H9 (cell line): ENCODE data around the gene SYT7. TPM values are rescaled to one million over a fixed set of nuclear protein-coding genes. Genes with fewer than 3 reads are reported as not detected.

Experiments
- DNase-seq: peaks from one replicate; pipeline ENCODE4 v3.0.0-alpha.2; 2017
- H2AFZ ChIP-seq: one replicate; pipeline ENCODE4 v1.6.1; 2013; ENCODE audit warnings: mild to moderate bottlenecking, low read length, control low read depth, moderate library complexity
- H2AK5ac ChIP-seq: 2 replicates; pipeline ENCODE4 v1.6.1; 2013; ENCODE audit warnings: low read length, control low read depth, mixed read lengths; ENCODE audit not compliant: insufficient read length
- H2BK120ac ChIP-seq: one replicate; pipeline ENCODE4 v1.6.1; 2013; ENCODE audit warnings: low read depth, mild to moderate bottlenecking, low read length, control low read depth, inconsistent platforms; ENCODE audit not compliant: poor library complexity, severe bottlenecking
- H2BK12ac ChIP-seq: 2 replicates; pipeline ENCODE4 v1.6.1; 2013; ENCODE audit warnings: low read length, control low read depth, mixed read lengths, low read depth; ENCODE audit not compliant: insufficient read length
- H2BK15ac ChIP-seq: 2 replicates; pipeline ENCODE4 v1.6.1; 2013; ENCODE audit warnings: low read depth, low read length, control low read depth
- H2BK20ac ChIP-seq: one replicate; pipeline ENCODE4 v1.6.1; 2013; ENCODE audit warnings: low read depth, mild to moderate bottlenecking, low read length, control low read depth, inconsistent platforms; ENCODE audit not compliant: poor library complexity, severe bottlenecking
- H2BK5ac ChIP-seq: 2 replicates; pipeline ENCODE4 v1.6.1; 2013; ENCODE audit warnings: low read length, control low read depth, mixed read lengths; ENCODE audit not compliant: insufficient read length
- H3K14ac ChIP-seq: 2 replicates; pipeline ENCODE4 v1.6.1; 2013; ENCODE audit warnings: low read length, control low read depth; ENCODE audit not compliant: insufficient read depth
- H3K18ac ChIP-seq: 2 replicates; pipeline ENCODE4 v1.6.1; 2013; ENCODE audit warnings: low read depth, mild to moderate bottlenecking, mixed read lengths, low read length, control low read depth; ENCODE audit not compliant: insufficient read length
- H3K23ac ChIP-seq: 2 replicates; pipeline ENCODE4 v1.6.1; 2013; ENCODE audit warnings: low read length, control low read depth, mixed read lengths, low read depth; ENCODE audit not compliant: insufficient read length
- H3K23me2 ChIP-seq: 2 replicates; pipeline ENCODE4 v1.6.1; 2013; ENCODE audit warnings: low read depth, mild to moderate bottlenecking, mixed read lengths, low read length, control low read depth; ENCODE audit not compliant: insufficient read length, poor library complexity, severe bottlenecking
- H3K27ac ChIP-seq: 2 replicates; pipeline ENCODE4 v1.5.1; 2013; ENCODE audit warnings: low read length, control low read depth, mixed read lengths, low read depth; ENCODE audit not compliant: insufficient read length
- H3K27me3 ChIP-seq: 2 replicates; pipeline ENCODE4 v1.6.1; 2013; ENCODE audit warnings: low read length, control low read depth, inconsistent platforms; ENCODE audit not compliant: insufficient read depth
- H3K4ac ChIP-seq: 2 replicates; pipeline ENCODE4 v1.6.1; 2013; ENCODE audit warnings: low read depth, mild to moderate bottlenecking, control low read depth, inconsistent platforms, low read length, moderate library complexity
- H3K4me1 ChIP-seq: 2 replicates; pipeline ENCODE4 v1.6.1; 2013; ENCODE audit warnings: low read length, control low read depth, inconsistent platforms; ENCODE audit not compliant: insufficient read depth
- H3K4me2 ChIP-seq: 2 replicates; pipeline ENCODE4 v1.6.1; 2013; ENCODE audit warnings: low read length, control low read depth, mixed read lengths; ENCODE audit not compliant: insufficient read length, insufficient read depth
- H3K56ac ChIP-seq: 2 replicates; pipeline ENCODE4 v1.6.1; 2013; ENCODE audit warnings: low read depth, mild to moderate bottlenecking, mixed read lengths, low read length, control low read depth; ENCODE audit not compliant: insufficient read length
- H3K79me1 ChIP-seq: 2 replicates; pipeline ENCODE4 v1.6.1; 2013; ENCODE audit warnings: low read depth, mild to moderate bottlenecking, moderate library complexity, low read length, control low read depth, inconsistent platforms; ENCODE audit not compliant: insufficient read depth, poor library complexity, severe bottlenecking
- H3K79me2 ChIP-seq: 2 replicates; pipeline ENCODE4 v1.6.1; 2013; ENCODE audit warnings: low read length, control low read depth, inconsistent platforms; ENCODE audit not compliant: insufficient read depth
- H3K9ac ChIP-seq: 2 replicates; pipeline ENCODE4 v1.6.1; 2013; ENCODE audit warnings: low read length, control low read depth, mixed read lengths; ENCODE audit not compliant: insufficient read length; ENCODE audit errors: extremely low read depth
- H3K9me3 ChIP-seq: one replicate; pipeline ENCODE4 v1.6.1; 2013; ENCODE audit warnings: low read depth, low read length, inconsistent platforms; ENCODE audit not compliant: control insufficient read depth
- H3T11ph ChIP-seq: one replicate; pipeline ENCODE4 v1.6.1; 2013; ENCODE audit warnings: mild to moderate bottlenecking, low read length, control low read depth, inconsistent platforms
- H4K20me1 ChIP-seq: one replicate; pipeline ENCODE4 v1.6.1; 2013; ENCODE audit not compliant: control insufficient read depth, insufficient read length, insufficient read depth
- H4K5ac ChIP-seq: 2 replicates; pipeline ENCODE4 v1.6.1; 2013; ENCODE audit warnings: low read depth, mild to moderate bottlenecking, mixed read lengths, low read length, control low read depth; ENCODE audit not compliant: insufficient read length
- H4K8ac ChIP-seq: replicated peaks from 2 replicates; pipeline ENCODE4 v1.6.1; 2013; ENCODE audit warnings: low read length, control low read depth, mixed read lengths, low read depth; ENCODE audit not compliant: insufficient read length
- H4K91ac ChIP-seq: 2 replicates; pipeline ENCODE4 v1.6.1; 2013; ENCODE audit warnings: low read depth, mild to moderate bottlenecking, moderate library complexity, mixed read lengths, low read length, control low read depth; ENCODE audit not compliant: insufficient read length
- H3K27ac Mint-ChIP-seq, 3 experiments: 2 replicates in 2 of 3; 3 replicates in 1 of 3; pipeline ENCODE4 v1.8.0; 2020 to 2021; ENCODE audit warnings: mixed read lengths in 3 of 3, mild to moderate bottlenecking in 1 of 3, moderate library complexity in 1 of 3
- H3K27me3 Mint-ChIP-seq: 2 replicates; pipeline ENCODE4 v1.8.0; 2021; ENCODE audit warnings: low read depth, mild to moderate bottlenecking, moderate library complexity, mixed read lengths
- H3K36me3 Mint-ChIP-seq, 3 experiments: 2 replicates in 2 of 3; 3 replicates in 1 of 3; pipeline ENCODE4 v1.8.0; 2020 to 2021; ENCODE audit warnings: low read depth in 3 of 3, mixed read lengths in 3 of 3; ENCODE audit not compliant: insufficient read depth in 1 of 3
- H3K4me1 Mint-ChIP-seq, 2 experiments: 2 replicates each; pipeline ENCODE4 v1.8.0; 2020; ENCODE audit warnings: mixed read lengths in 2 of 2
- H3K4me3 Mint-ChIP-seq, 2 experiments: 2 replicates in 1 of 2; 3 replicates in 1 of 2; pipeline ENCODE4 v1.8.0; 2020 to 2021; ENCODE audit warnings: mild to moderate bottlenecking in 2 of 2, mixed read lengths in 2 of 2, moderate library complexity in 1 of 2
- H3K9me3 Mint-ChIP-seq, 2 experiments: 2 replicates in 1 of 2; 3 replicates in 1 of 2; pipeline ENCODE4 v1.8.0; 2020; ENCODE audit warnings: mild to moderate bottlenecking in 2 of 2, mixed read lengths in 2 of 2, moderate library complexity in 1 of 2
- CTCF ChIP-seq: fragments of 200-600 bp; sonication (generic); conservative IDR thresholded peaks from 3 replicates; pipeline ENCODE4 v1.8.0; 2021; ENCODE audit warnings: antibody characterized with exemption, mild to moderate bottlenecking
- WGBS: extraction: QIAGEN DNeasy Blood & Tissue Kit; methylation state at CpG from one replicate; pipeline ENCODE4 v1.1.7; 2013; ENCODE audit warnings: missing lambda C conversion rate, low lambda C conversion rate, mixed read lengths; ENCODE audit not compliant: insufficient read length; ENCODE audit errors: extremely low coverage; 5-methylcytosine and 5-hydroxymethylcytosine counted together
- total RNA-seq: library from RNA; stranded (reverse); gene quantifications from 2 replicates; pipeline ENCODE4 v1.2.1, GENCODE V29; 2021

Gene SYT7
- total RNA-seq, 1 experiment from 2014 or later: 8.8 TPM

DNA sequence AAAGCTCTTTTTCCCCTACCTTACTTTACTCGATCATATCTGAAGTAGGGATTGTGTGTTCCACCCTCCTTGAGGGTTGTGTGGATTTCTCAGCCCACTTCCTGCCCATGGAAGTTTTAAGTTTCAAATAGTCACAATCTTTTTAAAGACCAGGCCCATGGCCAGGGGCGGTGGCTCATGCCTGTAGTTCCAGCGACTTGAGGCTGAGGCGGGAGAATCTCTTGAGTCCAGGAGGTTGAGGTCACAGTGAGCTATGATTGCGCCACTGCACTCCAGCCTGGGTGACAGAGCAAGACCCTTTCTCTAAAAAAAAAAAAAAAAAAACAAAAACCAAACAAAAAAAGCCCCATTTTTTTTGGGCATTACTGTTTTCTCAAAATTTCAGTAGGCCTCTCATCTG is 108.6 kb downstream of the SYT7 start:
- Histone ChIP-seq H2AK5ac (no peak overlapping the region), H3K79me2 (no peaks in the 10 kb centered on the region), H3K9me3 (no peaks in the 10 kb centered on the region), H4K91ac (no peak overlapping the region), H2AFZ (no peak overlapping the region), H3K56ac (no peak overlapping the region), H3K14ac (no peak overlapping the region), H3K4ac (no peak overlapping the region), H4K5ac (no peak overlapping the region), H2BK120ac (no peak overlapping the region), H2BK15ac (no peak overlapping the region), H2BK12ac (no peak overlapping the region), H3K23me2 (no peaks in the 10 kb centered on the region), H3K27me3 (no peaks in the 10 kb centered on the region), H3K4me1 (no peaks in the 10 kb centered on the region), H3K79me1 (no peaks in the 10 kb centered on the region), H4K20me1 (no peaks in the 10 kb centered on the region), H3K27ac (no peak overlapping the region), H2BK5ac (no peak overlapping the region), H3T11ph (no peak overlapping the region), H2BK20ac (no peak overlapping the region), H3K4me2 (no peak overlapping the region), H3K9ac (no peak overlapping the region), H4K8ac (no peak overlapping the region), H3K18ac (no peak overlapping the region), H3K23ac (no peak overlapping the region)
- no peak for DNase-seq
- no CpG with 5 or more reads among the region's 5 CpGs for WGBS
- Mint-ChIP-seq H3K9me3 (no peaks in the 10 kb centered on the region), H3K27ac (peak overlapping the region in 2 of 3 experiments; percentile 52 to 90; a peak in 3 of 7 replicates), H3K36me3 (peaks cover 0 to 9% (median 7%) of the 10 kb centered on the region in 3 experiments; a peak in 3 of 7 replicates), H3K4me3 (no peak overlapping the region), H3K4me1 (peaks cover 4 to 5% of the 10 kb centered on the region in 2 experiments; a peak in 2 of 4 replicates), H3K27me3 (no peaks in the 10 kb centered on the region; the same call in 1 of the 2 replicates)
- no peak for TF ChIP-seq CTCF
